HFFc6 (cell line): ENCODE data around the gene MCTP2. TPM values are rescaled to one million over a fixed set of nuclear protein-coding genes. Genes with fewer than 3 reads are reported as not detected.

Experiments
- DNase-seq: peaks from one replicate; pipeline ENCODE4 v3.0.0-alpha.2; 2018
- H3K27ac Mint-ChIP-seq: 2 replicates; pipeline ENCODE4 v1.8.0; 2020; ENCODE audit warnings: mild to moderate bottlenecking, mixed read lengths
- H3K27me3 Mint-ChIP-seq: 2 replicates; pipeline ENCODE4 v1.8.0; 2021; ENCODE audit warnings: mild to moderate bottlenecking, moderate library complexity, mixed read lengths; ENCODE audit not compliant: insufficient read depth
- H3K36me3 Mint-ChIP-seq: 2 replicates; pipeline ENCODE4 v1.8.0; 2021; ENCODE audit warnings: low read depth, mixed read lengths
- H3K4me1 Mint-ChIP-seq: 2 replicates; pipeline ENCODE4 v1.8.0; 2020; ENCODE audit warnings: low read depth, mixed read lengths
- H3K4me3 Mint-ChIP-seq: 2 replicates; pipeline ENCODE4 v1.8.0; 2020; ENCODE audit warnings: mild to moderate bottlenecking, moderate library complexity, mixed read lengths
- H3K9me3 Mint-ChIP-seq: 2 replicates; pipeline ENCODE4 v1.8.0; 2020; ENCODE audit warnings: mild to moderate bottlenecking, mixed read lengths
- CTCF ChIP-seq: fragments of 200-600 bp; sonication (generic); IDR thresholded peaks from 2 replicates; pipeline ENCODE4 v1.5.0; 2021; ENCODE audit warnings: antibody characterized with exemption, mild to moderate bottlenecking
- total RNA-seq, 6 experiments: library from RNA; stranded (reverse); fragmentation: NEBNext Ultra II Directional; extraction: Animal tissue kit (Norgen Biotek cat#: 25700); gene quantifications; 2 replicates in 1 of 6; 3 replicates in 5 of 6; pipeline ENCODE4 v1.2.3, GENCODE V29; 2021

Gene MCTP2
- total RNA-seq, 6 experiments from 2014 or later = 0.63 to 4.4 (median 1.0) TPM

GRCh38 chr15:94351031-94351535 lies 119.7 kb downstream of the MCTP2 start:
- Mint-ChIP-seq H3K27ac (no peak overlapping the region), H3K36me3 (no peaks in the 10 kb centered on the region), H3K4me3 (no peak overlapping the region), H3K4me1 (peaks cover 5% of the 10 kb centered on the region; the same call in 1 of the 2 replicates), H3K27me3 (no peaks in the 10 kb centered on the region), H3K9me3 (peaks cover 13% of the 10 kb centered on the region)
- DNase-seq = no peak
- no peak for TF ChIP-seq CTCF

- no peak overlapping the region for H3K27ac Mint-ChIP-seq
- H3K27me3 Mint-ChIP-seq = no peaks in the 10 kb centered on the region
- peaks cover 13% of the 10 kb centered on the region for H3K9me3 Mint-ChIP-seq
- H3K4me3 Mint-ChIP-seq = no peak overlapping the region
- no peak for DNase-seq
- no peak for TF ChIP-seq CTCF
- no peaks in the 10 kb centered on the region for H3K36me3 Mint-ChIP-seq
- no peaks in the 10 kb centered on the region for H3K4me1 Mint-ChIP-seq
Observed at GRCh38 chr15:94352636-94353487, 121.5 kb downstream of the MCTP2 start.

- H3K4me3 Mint-ChIP-seq = no peak overlapping the region
- TF ChIP-seq CTCF = no peak
- H3K27ac Mint-ChIP-seq = no peak overlapping the region
- H3K9me3 Mint-ChIP-seq = peaks cover 10% of the 10 kb centered on the region
- no peaks in the 10 kb centered on the region for H3K27me3 Mint-ChIP-seq
- no peak for DNase-seq
- no peaks in the 10 kb centered on the region for H3K4me1 Mint-ChIP-seq
- no peaks in the 10 kb centered on the region for H3K36me3 Mint-ChIP-seq
Observed at GRCh38 chr15:94353488-94353820, 122.1 kb downstream of the MCTP2 start.

DNA sequence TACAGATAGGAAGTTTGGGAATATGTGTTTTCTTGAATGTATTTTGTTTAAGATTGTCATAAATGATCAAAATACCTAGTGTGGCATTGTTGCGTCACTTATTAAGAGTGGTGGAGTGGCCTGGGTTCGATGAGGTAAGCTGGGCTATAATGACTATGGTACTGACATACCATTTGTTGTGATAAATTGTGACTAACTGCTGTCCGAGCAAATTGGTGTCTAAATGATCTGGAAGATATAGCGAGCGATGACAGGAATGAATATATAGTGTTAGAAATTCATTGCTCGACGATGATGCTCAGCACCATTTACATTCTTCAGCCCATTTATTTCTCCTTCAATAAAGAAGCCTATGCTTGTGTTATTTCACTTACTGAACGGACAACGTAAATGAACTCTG lies 123.3 kb downstream of the MCTP2 start:
- Mint-ChIP-seq H3K4me3 (no peak overlapping the region), H3K27me3 (no peaks in the 10 kb centered on the region), H3K9me3 (no peaks in the 10 kb centered on the region; the same call in 1 of the 2 replicates), H3K27ac (no peak overlapping the region), H3K36me3 (no peaks in the 10 kb centered on the region), H3K4me1 (no peaks in the 10 kb centered on the region)
- DNase-seq = no peak
- no peak for TF ChIP-seq CTCF

- H3K27me3 Mint-ChIP-seq = no peaks in the 10 kb centered on the region
- H3K4me1 Mint-ChIP-seq = no peaks in the 10 kb centered on the region
- no peak for TF ChIP-seq CTCF
Observed at GRCh38 chr15:94359716-94360115, 128.4 kb downstream of the MCTP2 start.

More at GRCh38 chr15:94359716-94360115, 128.4 kb downstream of the MCTP2 start:
- H3K4me3 Mint-ChIP-seq = no peak overlapping the region
- H3K9me3 Mint-ChIP-seq = peaks cover 14% of the 10 kb centered on the region; the same call in 1 of the 2 replicates
- DNase-seq = no peak
- H3K27ac Mint-ChIP-seq = no peak overlapping the region
- H3K36me3 Mint-ChIP-seq = no peaks in the 10 kb centered on the region
